Measurements from ENCODE around the gene CAV3. TPM values are rescaled to one million over a fixed set of nuclear protein-coding genes. Genes with fewer than 3 reads are reported as not detected.
A peak's percentile ranks its signal among the peaks of the same experiment; 100 is the strongest.
"Not testable (repeated sequence)": the region's sequence is repeated elsewhere in the genome, so short reads cannot be mapped to it uniquely, and the experiment has no call there.

The CAV3 gene
- not detected for polyA plus RNA-seq

GRCh38 chr3:8733332-8734094 lies at the start of gene CAV3:
Gene CAV3, plus strand, starts transcription at chr3:8733802. Its CDS starts 75 bp downstream, at chr3:8733877.
- Mint-ChIP-seq H3K4me1 (peaks cover 0 to 1% (median 0%) of the 10 kb centered on the region in 3 donors), H3K27ac (no peak within 1 kb of the TSS), H3K9me3 (no peaks in the 10 kb centered on the region), H3K36me3 (no peaks in the 10 kb centered on the region), H3K27me3 (peaks cover 7% of the 10 kb centered on the region), H3K4me3 (no peak within 1 kb of the TSS)

GRCh38 chr3:8684992-8685391 lies 48.6 kb upstream of the CAV3 start:
- peak overlapping the region in 1 of 4 donors; percentile 8 for H3K4me3 Mint-ChIP-seq
- not testable (repeated sequence) for H3K36me3 Mint-ChIP-seq, H3K9me3 Mint-ChIP-seq, H3K27me3 Mint-ChIP-seq, H3K27ac Mint-ChIP-seq, H3K4me1 Mint-ChIP-seq

GRCh38 chr3:8691295-8691694 lies 42.3 kb upstream of the CAV3 start:
- not testable (repeated sequence) for H3K4me1 Mint-ChIP-seq, H3K27ac Mint-ChIP-seq, H3K36me3 Mint-ChIP-seq, H3K4me3 Mint-ChIP-seq, H3K9me3 Mint-ChIP-seq, H3K27me3 Mint-ChIP-seq

GRCh38 chr3:8702560-8702959 lies 31.0 kb upstream of the CAV3 start:
- Mint-ChIP-seq H3K4me1 (no peaks in the 10 kb centered on the region), H3K9me3 (peaks cover 0 to 9% (median 8%) of the 10 kb centered on the region in 3 donors), H3K4me3 (no peak overlapping the region), H3K36me3 (peaks cover 4% of the 10 kb centered on the region), H3K27me3 (no peaks in the 10 kb centered on the region), H3K27ac (no peak overlapping the region)

GRCh38 chr3:8705575-8705974 lies 28.0 kb upstream of the CAV3 start:
- Mint-ChIP-seq H3K36me3 (peaks cover 4% of the 10 kb centered on the region), H3K27ac (no peak overlapping the region)

GRCh38 chr3:8709287-8709686 lies 24.3 kb upstream of the CAV3 start:
- peaks cover 6% of the 10 kb centered on the region for H3K27me3 Mint-ChIP-seq
- no peaks in the 10 kb centered on the region for H3K36me3 Mint-ChIP-seq
- H3K27ac Mint-ChIP-seq: no peak overlapping the region

More at GRCh38 chr3:8705575-8705974, 28.0 kb upstream of the CAV3 start:
- Mint-ChIP-seq H3K27me3 (no peaks in the 10 kb centered on the region), H3K4me1 (no peaks in the 10 kb centered on the region), H3K9me3 (peaks cover 0 to 10% (median 9%) of the 10 kb centered on the region in 3 donors), H3K4me3 (no peak overlapping the region)

GRCh38 chr3:8709801-8710507 lies 23.6 kb upstream of the CAV3 start:
- no peak overlapping the region for H3K27ac Mint-ChIP-seq
- H3K36me3 Mint-ChIP-seq: no peaks in the 10 kb centered on the region
- no peak overlapping the region for H3K4me3 Mint-ChIP-seq
- no peaks in the 10 kb centered on the region for H3K4me1 Mint-ChIP-seq
- peaks cover 6% of the 10 kb centered on the region for H3K27me3 Mint-ChIP-seq
- H3K9me3 Mint-ChIP-seq: peaks cover 0 to 7% (median 3%) of the 10 kb centered on the region in 3 donors

More at GRCh38 chr3:8709287-8709686, 24.3 kb upstream of the CAV3 start:
- Mint-ChIP-seq H3K9me3 (peaks cover 0 to 9% (median 5%) of the 10 kb centered on the region in 3 donors), H3K4me3 (no peak overlapping the region), H3K4me1 (no peaks in the 10 kb centered on the region)

GRCh38 chr3:8712045-8712907 lies 21.3 kb upstream of the CAV3 start:
- H3K9me3 Mint-ChIP-seq: peaks cover 0 to 2% (median 0%) of the 10 kb centered on the region in 3 donors
- H3K4me1 Mint-ChIP-seq: no peaks in the 10 kb centered on the region
- peaks cover 6% of the 10 kb centered on the region for H3K27me3 Mint-ChIP-seq
- no peak overlapping the region for H3K27ac Mint-ChIP-seq
- no peaks in the 10 kb centered on the region for H3K36me3 Mint-ChIP-seq
- no peak overlapping the region for H3K4me3 Mint-ChIP-seq

GRCh38 chr3:8712908-8713255 lies 20.7 kb upstream of the CAV3 start:
- Mint-ChIP-seq H3K9me3 (peaks cover 0 to 4% (median 0%) of the 10 kb centered on the region in 3 donors), H3K4me3 (no peak overlapping the region), H3K36me3 (no peaks in the 10 kb centered on the region), H3K27me3 (peaks cover 6% of the 10 kb centered on the region), H3K27ac (no peak overlapping the region), H3K4me1 (no peaks in the 10 kb centered on the region)

- peaks cover 6% of the 10 kb centered on the region for H3K27me3 Mint-ChIP-seq
- no peak overlapping the region for H3K4me3 Mint-ChIP-seq
- H3K4me1 Mint-ChIP-seq: no peaks in the 10 kb centered on the region
- peaks cover 0 to 4% (median 0%) of the 10 kb centered on the region in 3 donors for H3K9me3 Mint-ChIP-seq
- no peaks in the 10 kb centered on the region for H3K36me3 Mint-ChIP-seq
- no peak overlapping the region for H3K27ac Mint-ChIP-seq
These were observed 19.5 kb upstream of the CAV3 start for GRCh38 chr3:8713901-8714759.

GRCh38 chr3:8715757-8716156 lies 17.8 kb upstream of the CAV3 start:
- H3K27ac Mint-ChIP-seq: not testable (repeated sequence)

GRCh38 chr3:8722808-8723207 lies 10.8 kb upstream of the CAV3 start:
- peaks cover 0 to 17% (median 6%) of the 10 kb centered on the region in 3 donors for H3K9me3 Mint-ChIP-seq
- no peak overlapping the region for H3K27ac Mint-ChIP-seq
- H3K4me3 Mint-ChIP-seq: no peak overlapping the region
- H3K27me3 Mint-ChIP-seq: no peaks in the 10 kb centered on the region
- H3K4me1 Mint-ChIP-seq: no peaks in the 10 kb centered on the region
- no peaks in the 10 kb centered on the region for H3K36me3 Mint-ChIP-seq

More at GRCh38 chr3:8715757-8716156, 17.8 kb upstream of the CAV3 start:
- peak overlapping the region in 1 of 4 donors; percentile 58 for H3K4me3 Mint-ChIP-seq
- not testable (repeated sequence) for H3K27me3 Mint-ChIP-seq, H3K36me3 Mint-ChIP-seq, H3K9me3 Mint-ChIP-seq, H3K4me1 Mint-ChIP-seq

- Mint-ChIP-seq H3K4me1 (no peaks in the 10 kb centered on the region), H3K27ac (no peak overlapping the region), H3K36me3 (no peaks in the 10 kb centered on the region), H3K4me3 (no peak overlapping the region), H3K27me3 (no peaks in the 10 kb centered on the region), H3K9me3 (peaks cover 0 to 17% (median 6%) of the 10 kb centered on the region in 3 donors)
These were observed 10.0 kb upstream of the CAV3 start for GRCh38 chr3:8723612-8724011.

- H3K9me3 Mint-ChIP-seq: peaks cover 0 to 17% (median 6%) of the 10 kb centered on the region in 3 donors
- H3K36me3 Mint-ChIP-seq: no peaks in the 10 kb centered on the region
- no peak overlapping the region for H3K4me3 Mint-ChIP-seq
- no peaks in the 10 kb centered on the region for H3K4me1 Mint-ChIP-seq
- no peak overlapping the region for H3K27ac Mint-ChIP-seq
- peaks cover 1% of the 10 kb centered on the region for H3K27me3 Mint-ChIP-seq
These were observed 9.4 kb upstream of the CAV3 start for GRCh38 chr3:8724108-8724752.
